Natural killer cell (primary cell): ENCODE measurements around the gene CBLN4. TPM values are rescaled to one million over a fixed set of nuclear protein-coding genes. Genes with fewer than 3 reads are reported as not detected.

ENCODE experiments used
- ATAC-seq, 3 donors: fragments of 150-1000 bp in 2 of 3; fragments of 200-7000 bp in 1 of 3; cut with Tn5 transposase; 1 replicate in 1 of 3; 2 replicates in 2 of 3; pipeline ENCODE4 v1.10.0; 2021; ENCODE audit warnings: mild to moderate bottlenecking in 2 of 3, moderate library complexity in 2 of 3
- DNase-seq, 2 donors: peaks; one replicate each; pipeline versions ENCODE4 v3.0.0 to v3.0.0-alpha.2; 2013 to 2021; ENCODE audit warnings: mixed read lengths in 1 of 2
- H3K27ac ChIP-seq: one replicate; pipeline ENCODE4 v1.5.1; 2013; ENCODE audit warnings: mild to moderate bottlenecking, low read length
- H3K27me3 ChIP-seq: one replicate; pipeline ENCODE4 v1.6.1; 2013; ENCODE audit warnings: low read length; ENCODE audit not compliant: control insufficient read depth, insufficient read depth
- H3K36me3 ChIP-seq: one replicate; pipeline ENCODE4 v1.6.1; 2013; ENCODE audit warnings: low read length; ENCODE audit not compliant: control insufficient read depth, insufficient read depth
- H3K4me1 ChIP-seq: one replicate; pipeline ENCODE4 v1.6.1; 2013; ENCODE audit warnings: low read length; ENCODE audit not compliant: control insufficient read depth, insufficient read depth
- H3K4me3 ChIP-seq: one replicate; pipeline ENCODE4 v1.5.1; 2013; ENCODE audit warnings: low read length
- H3K9me3 ChIP-seq: one replicate; pipeline ENCODE4 v1.6.1; 2013; ENCODE audit warnings: low read length; ENCODE audit not compliant: control insufficient read depth, insufficient read depth
- H3K27ac Mint-ChIP-seq, 2 donors: one replicate each; pipeline ENCODE4 v1.8.0; 2022; ENCODE audit warnings: mild to moderate bottlenecking in 2 of 2, mixed read lengths in 2 of 2, moderate library complexity in 1 of 2
- H3K27me3 Mint-ChIP-seq, 2 donors: one replicate each; pipeline ENCODE4 v1.8.0; 2022; ENCODE audit warnings: low read depth in 2 of 2, mixed read lengths in 2 of 2
- H3K36me3 Mint-ChIP-seq: one replicate; pipeline ENCODE4 v1.8.0; 2022; ENCODE audit warnings: mixed read lengths
- H3K4me1 Mint-ChIP-seq, 2 donors: one replicate each; pipeline ENCODE4 v1.8.0; 2022; ENCODE audit warnings: mixed read lengths in 2 of 2
- H3K4me3 Mint-ChIP-seq: one replicate; pipeline ENCODE4 v1.8.0; 2022; ENCODE audit warnings: mild to moderate bottlenecking, moderate library complexity, mixed read lengths
- H3K9me3 Mint-ChIP-seq, 2 donors: one replicate each; pipeline ENCODE4 v1.8.0; 2022; ENCODE audit warnings: mixed read lengths in 2 of 2
- WGBS: methylation state at CpG from one replicate; pipeline ENCODE4 v1.1.7; 2013; ENCODE audit warnings: missing lambda C conversion rate; ENCODE audit not compliant: insufficient coverage; 5-methylcytosine and 5-hydroxymethylcytosine counted together
- intact Hi-C: fragments of 100-400 bp; cut with micrococcal nuclease; formaldehyde crosslinking; loops from one replicate; pipeline ENCODE4 v1.14.2; 2022
- total RNA-seq, 4 donors: library from RNA; stranded (reverse); fragments of 120-200 nt in 1 of 4; gene quantifications; one replicate each; pipeline versions ENCODE4 v1.2.3 to v1.2.4, GENCODE V29; 2013 to 2022
- TF ChIP-seq, protein P1 (sequence below): fragments of 200-600 bp; IDR thresholded peaks from one replicate; pipeline ENCODE4 v1.8.0; 2022; ENCODE audit warnings: antibody characterized with exemption

CBLN4 gene
- total RNA-seq, 3 donors from 2014 or later (not counting 1 experiment from before 2014, with no cell fraction given): not detected

DNA sequence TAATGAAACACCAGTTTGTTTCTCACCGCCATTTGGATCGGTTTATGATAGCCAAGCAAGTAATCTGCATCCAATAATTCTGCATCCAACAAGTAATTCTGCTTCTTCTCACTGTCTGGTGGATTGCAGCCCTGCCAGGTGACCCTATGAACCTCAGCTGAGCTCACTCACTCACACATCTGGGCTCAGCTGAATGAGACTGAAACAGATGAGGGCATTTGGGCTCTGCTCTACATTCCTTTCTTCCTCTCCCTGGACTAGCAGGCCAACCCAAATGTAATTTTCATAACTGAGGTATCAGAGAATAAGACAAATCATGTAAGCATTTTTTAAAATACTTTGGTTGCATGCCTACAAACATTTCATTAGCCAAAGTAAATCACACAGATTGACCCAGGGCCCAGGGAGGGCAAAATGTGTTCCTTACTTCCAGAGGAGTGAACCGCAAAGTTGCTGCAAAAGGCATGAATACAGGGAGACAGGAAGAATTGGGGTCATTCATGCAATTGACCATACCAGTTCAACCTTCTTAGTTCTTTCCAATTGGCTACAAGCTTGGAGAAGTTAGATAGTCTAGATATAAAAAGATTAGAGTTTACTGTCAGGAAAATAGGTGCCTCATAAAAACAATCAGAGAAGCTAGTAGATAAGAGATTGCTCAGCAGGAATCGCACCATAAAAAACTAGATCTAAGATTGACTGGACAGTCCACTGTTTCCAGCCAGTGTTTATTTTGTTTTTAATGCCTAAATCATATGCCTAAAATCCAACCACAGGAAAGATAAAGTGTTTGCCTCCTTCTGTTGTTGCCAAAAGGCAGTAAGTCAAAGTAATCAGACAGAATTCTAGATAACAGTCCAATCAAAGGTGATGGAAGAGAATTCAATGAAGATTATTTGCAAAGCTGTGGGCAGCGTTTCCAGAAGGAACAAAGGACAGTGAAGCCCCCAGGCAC is 43.7 kb downstream of the CBLN4 start:
- TF ChIP-seq, protein P1, sequence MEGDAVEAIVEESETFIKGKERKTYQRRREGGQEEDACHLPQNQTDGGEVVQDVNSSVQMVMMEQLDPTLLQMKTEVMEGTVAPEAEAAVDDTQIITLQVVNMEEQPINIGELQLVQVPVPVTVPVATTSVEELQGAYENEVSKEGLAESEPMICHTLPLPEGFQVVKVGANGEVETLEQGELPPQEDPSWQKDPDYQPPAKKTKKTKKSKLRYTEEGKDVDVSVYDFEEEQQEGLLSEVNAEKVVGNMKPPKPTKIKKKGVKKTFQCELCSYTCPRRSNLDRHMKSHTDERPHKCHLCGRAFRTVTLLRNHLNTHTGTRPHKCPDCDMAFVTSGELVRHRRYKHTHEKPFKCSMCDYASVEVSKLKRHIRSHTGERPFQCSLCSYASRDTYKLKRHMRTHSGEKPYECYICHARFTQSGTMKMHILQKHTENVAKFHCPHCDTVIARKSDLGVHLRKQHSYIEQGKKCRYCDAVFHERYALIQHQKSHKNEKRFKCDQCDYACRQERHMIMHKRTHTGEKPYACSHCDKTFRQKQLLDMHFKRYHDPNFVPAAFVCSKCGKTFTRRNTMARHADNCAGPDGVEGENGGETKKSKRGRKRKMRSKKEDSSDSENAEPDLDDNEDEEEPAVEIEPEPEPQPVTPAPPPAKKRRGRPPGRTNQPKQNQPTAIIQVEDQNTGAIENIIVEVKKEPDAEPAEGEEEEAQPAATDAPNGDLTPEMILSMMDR: no peak
- no peak overlapping the region for H3K4me3 Mint-ChIP-seq
- no peaks in the 10 kb centered on the region for H3K36me3 Mint-ChIP-seq
- Histone ChIP-seq H3K4me1 (no peaks in the 10 kb centered on the region), H3K27me3 (no peaks in the 10 kb centered on the region), H3K36me3 (no peaks in the 10 kb centered on the region), H3K27ac (no peak overlapping the region), H3K4me3 (no peak overlapping the region), H3K9me3 (no peaks in the 10 kb centered on the region)
- no peak for DNase-seq
- no peak overlapping the region for H3K27ac Mint-ChIP-seq
- H3K27me3 Mint-ChIP-seq: no peaks in the 10 kb centered on the region
- intact Hi-C loops: no loop called here
- 81% methylated on average over 5 of the region's 5 CpGs for WGBS
- no peak for ATAC-seq
- no peaks in the 10 kb centered on the region for H3K4me1 Mint-ChIP-seq
- H3K9me3 Mint-ChIP-seq: peaks cover 8 to 15% of the 10 kb centered on the region in 2 donors

DNA sequence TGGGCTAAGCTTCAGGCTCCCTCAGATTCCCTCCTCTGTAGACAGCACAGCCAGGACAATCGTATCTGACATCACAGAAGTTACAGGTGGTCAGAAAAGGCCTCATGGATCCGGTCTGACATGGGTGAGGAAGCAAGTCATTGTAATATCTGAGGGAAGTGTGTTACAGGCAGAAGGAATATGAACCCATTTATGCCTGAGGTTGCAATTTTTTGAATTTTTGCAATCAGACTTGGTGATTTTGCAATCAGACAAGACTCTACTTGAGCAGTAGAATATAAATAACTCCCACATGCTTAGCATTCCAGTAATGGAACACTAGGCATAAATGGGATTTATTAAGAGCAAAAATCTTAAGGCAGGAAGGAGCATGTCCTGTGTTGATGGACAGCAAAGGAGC is 52.1 kb downstream of the CBLN4 start:
- no peaks in the 10 kb centered on the region for H3K27me3 ChIP-seq
- H3K27me3 Mint-ChIP-seq: no peaks in the 10 kb centered on the region
- H3K4me1 ChIP-seq: no peaks in the 10 kb centered on the region
- no peak overlapping the region for H3K27ac Mint-ChIP-seq
- H3K27ac ChIP-seq: no peak overlapping the region
- no peaks in the 10 kb centered on the region for H3K36me3 ChIP-seq
- H3K9me3 Mint-ChIP-seq: peaks cover 6 to 10% of the 10 kb centered on the region in 2 donors
- H3K4me3 Mint-ChIP-seq: no peak overlapping the region
- WGBS: 46% methylated on average over 2 of the region's 2 CpGs
- DNase-seq (no peak), ATAC-seq (no peak)
- no peak overlapping the region for H3K4me3 ChIP-seq
- H3K9me3 ChIP-seq: peaks cover 4% of the 10 kb centered on the region
- intact Hi-C loops: no loop called here
- TF ChIP-seq, protein P1: no peak
- H3K4me1 Mint-ChIP-seq: no peaks in the 10 kb centered on the region
- H3K36me3 Mint-ChIP-seq: no peaks in the 10 kb centered on the region

DNA sequence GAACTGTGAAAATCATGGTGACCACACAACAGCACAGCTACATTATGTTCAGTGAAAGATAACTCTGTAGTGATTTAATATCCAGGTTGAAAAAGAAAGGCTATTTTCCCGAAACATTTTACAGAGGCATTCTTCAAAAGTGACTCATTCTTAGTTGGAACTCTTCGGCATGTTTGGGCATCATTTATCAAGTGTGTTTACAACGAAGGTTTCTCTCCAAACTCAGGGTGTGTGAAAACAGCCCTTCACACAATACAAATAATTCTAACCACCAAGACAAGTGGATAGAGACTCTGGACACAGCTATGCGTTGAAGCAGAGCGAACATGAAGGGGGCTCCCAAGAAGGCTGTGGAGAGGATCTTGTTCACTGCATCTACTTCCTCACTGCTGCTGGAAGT is 57.6 kb downstream of the CBLN4 start:
- H3K9me3 Mint-ChIP-seq: peaks cover 12 to 19% of the 10 kb centered on the region in 2 donors
- Histone ChIP-seq H3K27ac (no peak overlapping the region), H3K9me3 (peaks cover 4% of the 10 kb centered on the region), H3K4me3 (no peak overlapping the region), H3K4me1 (no peaks in the 10 kb centered on the region), H3K27me3 (no peaks in the 10 kb centered on the region), H3K36me3 (no peaks in the 10 kb centered on the region)
- H3K36me3 Mint-ChIP-seq: no peaks in the 10 kb centered on the region
- no peaks in the 10 kb centered on the region for H3K4me1 Mint-ChIP-seq
- WGBS: 89% methylated on average over 5 of the region's 5 CpGs
- DNase-seq (no peak), ATAC-seq (no peak)
- no peak overlapping the region for H3K27ac Mint-ChIP-seq
- H3K27me3 Mint-ChIP-seq: no peaks in the 10 kb centered on the region
- H3K4me3 Mint-ChIP-seq: no peak overlapping the region
- TF ChIP-seq, protein P1: no peak
- intact Hi-C loops: no loop called here

Other genes with a start within 250 kb of the CBLN4 start
- gene MC3R, start 243.2 kb upstream of the CBLN4 start, total RNA-seq: not detected